22Rv1 (cell line): ENCODE results near the gene JDP2.

Experiments
- ZFX ChIP-seq: fragments of 450-650 bp; IDR thresholded peaks from 2 replicates; pipeline ENCODE4 v1.6.1; 2017; ENCODE audit warnings: antibody characterized with exemption, borderline replicate concordance
- TF ChIP-seq, protein P1 (sequence below): fragments of 450-650 bp; IDR thresholded peaks from 2 replicates; pipeline ENCODE4 v1.5.1; 2017; ENCODE audit warnings: mild to moderate bottlenecking

DNA sequence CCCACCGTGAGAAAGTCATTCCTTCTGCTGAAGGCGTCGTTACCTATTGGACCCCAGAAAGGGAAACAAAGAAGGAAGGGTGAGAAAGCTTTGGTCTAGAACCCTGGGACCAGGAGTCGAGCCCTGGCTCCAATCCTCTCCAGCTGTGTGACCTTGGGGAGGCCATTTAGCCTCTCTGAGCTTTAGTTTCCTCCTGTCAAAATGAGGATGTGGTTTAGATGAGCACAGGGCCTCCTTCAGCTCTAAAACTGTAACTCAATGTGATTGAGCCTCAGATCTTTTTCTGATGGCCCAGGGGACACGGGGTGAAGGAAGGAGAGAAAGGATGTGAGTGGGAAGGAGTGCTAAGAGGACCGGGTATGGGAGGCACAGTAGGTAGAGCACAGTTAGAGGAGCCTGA is 7.7 kb downstream of the JDP2 start:
- TF ChIP-seq ZFX, result no peak
- TF ChIP-seq, protein P1, sequence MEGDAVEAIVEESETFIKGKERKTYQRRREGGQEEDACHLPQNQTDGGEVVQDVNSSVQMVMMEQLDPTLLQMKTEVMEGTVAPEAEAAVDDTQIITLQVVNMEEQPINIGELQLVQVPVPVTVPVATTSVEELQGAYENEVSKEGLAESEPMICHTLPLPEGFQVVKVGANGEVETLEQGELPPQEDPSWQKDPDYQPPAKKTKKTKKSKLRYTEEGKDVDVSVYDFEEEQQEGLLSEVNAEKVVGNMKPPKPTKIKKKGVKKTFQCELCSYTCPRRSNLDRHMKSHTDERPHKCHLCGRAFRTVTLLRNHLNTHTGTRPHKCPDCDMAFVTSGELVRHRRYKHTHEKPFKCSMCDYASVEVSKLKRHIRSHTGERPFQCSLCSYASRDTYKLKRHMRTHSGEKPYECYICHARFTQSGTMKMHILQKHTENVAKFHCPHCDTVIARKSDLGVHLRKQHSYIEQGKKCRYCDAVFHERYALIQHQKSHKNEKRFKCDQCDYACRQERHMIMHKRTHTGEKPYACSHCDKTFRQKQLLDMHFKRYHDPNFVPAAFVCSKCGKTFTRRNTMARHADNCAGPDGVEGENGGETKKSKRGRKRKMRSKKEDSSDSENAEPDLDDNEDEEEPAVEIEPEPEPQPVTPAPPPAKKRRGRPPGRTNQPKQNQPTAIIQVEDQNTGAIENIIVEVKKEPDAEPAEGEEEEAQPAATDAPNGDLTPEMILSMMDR, result no peak
